K562 (cell line): ENCODE data around the gene ZNF865. TPM values are rescaled to one million over a fixed set of nuclear protein-coding genes. Genes with fewer than 3 reads are reported as not detected.
A peak's percentile ranks its signal among the peaks of the same experiment; 100 is the strongest.

Experiments used
- FOXJ3 ChIP-seq: sonication (generic); formaldehyde crosslinking; IDR thresholded peaks from 2 replicates; pipeline ENCODE4 v1.4.0; 2020; ENCODE audit warnings: mild to moderate bottlenecking, missing genetic modification reagents
- NELFE ChIP-seq: IDR thresholded peaks from 2 replicates; pipeline ENCODE4 v1.6.1; 2011; ENCODE audit warnings: mild to moderate bottlenecking; ENCODE audit not compliant: insufficient read depth, insufficient read length
- NFE2L1 ChIP-seq: fragments of 450-650 bp; IDR thresholded peaks from 2 replicates; pipeline ENCODE4 v1.6.1; 2016; ENCODE audit warnings: missing genetic modification characterization, low read depth, mild to moderate bottlenecking, missing compliant biosample characterization, moderate library complexity, borderline replicate concordance
- PHF8 ChIP-seq: fragments of 200-600 bp; sonication (generic); IDR thresholded peaks from 2 replicates; pipeline ENCODE4 v1.6.1; 2012; ENCODE audit warnings: mixed run types, mild to moderate bottlenecking, inconsistent platforms, low read length, moderate library complexity, borderline replicate concordance
- POLR2G ChIP-seq: fragments of 200-400 bp; formaldehyde crosslinking; IDR thresholded peaks from 2 replicates; pipeline ENCODE4 v1.6.1; 2017; ENCODE audit warnings: low read depth, mild to moderate bottlenecking, antibody characterized with exemption, low read length, moderate library complexity
- SOX6 ChIP-seq: fragments of 450-650 bp; IDR thresholded peaks from 2 replicates; pipeline ENCODE4 v1.6.1; 2014; ENCODE audit warnings: mild to moderate bottlenecking
- UBTF ChIP-seq, 2 experiments: IDR thresholded peaks; 2 replicates each; pipeline ENCODE4 v1.6.1; 2012; ENCODE audit warnings: improper control_type of control experiment in 2 of 2, low read depth in 2 of 2, low read length in 2 of 2, borderline replicate concordance in 1 of 2
- ZBTB11 ChIP-seq, 3 experiments: fragments of 200-800 bp in 1 of 3; fragments of 250-450 bp in 1 of 3; fragments of 450-650 bp in 1 of 3; sonication (Bioruptor Pico) in 1 of 3; sonication (Bioruptor generic) in 1 of 3; formaldehyde crosslinking in 1 of 3; IDR thresholded peaks; 2 replicates each; pipeline versions ENCODE4 v1.6.1 to v1.8.0; 2016 to 2022; ENCODE audit warnings: mild to moderate bottlenecking in 2 of 3, missing genetic modification characterization in 2 of 3, missing compliant biosample characterization in 1 of 3, moderate library complexity in 1 of 3
- ZBTB9 ChIP-seq: fragments of 450-650 bp; formaldehyde crosslinking; IDR thresholded peaks from 2 replicates; pipeline ENCODE4 v1.4.0; 2020; ENCODE audit warnings: mild to moderate bottlenecking, moderate library complexity
- ZNF143 ChIP-seq: sonication (generic); formaldehyde crosslinking; IDR thresholded peaks from 2 replicates; pipeline ENCODE4 v1.9.0; 2022; ENCODE audit warnings: mild to moderate bottlenecking, missing genetic modification reagents
- ZNF232 ChIP-seq: sonication (generic); formaldehyde crosslinking; IDR thresholded peaks from 2 replicates; pipeline ENCODE4 v1.8.0; 2022; ENCODE audit warnings: mild to moderate bottlenecking, missing genetic modification reagents
- ZNF239 ChIP-seq: fragments of 250-450 bp; sonication (Bioruptor Pico); IDR thresholded peaks from 2 replicates; pipeline ENCODE4 v1.4.0; 2020; ENCODE audit warnings: mild to moderate bottlenecking
- ZNF263 ChIP-seq: sonication (generic); formaldehyde crosslinking; IDR thresholded peaks from 2 replicates; pipeline ENCODE4 v1.8.0; 2022; ENCODE audit warnings: mild to moderate bottlenecking, missing genetic modification reagents, borderline replicate concordance
- ZNF639 ChIP-seq, 2 experiments: fragments of 200-800 bp in 1 of 2; sonication (Bioruptor generic) in 1 of 2; sonication (generic) in 1 of 2; formaldehyde crosslinking in 1 of 2; IDR thresholded peaks in 1 of 2; conservative IDR thresholded peaks in 1 of 2; 2 replicates each; pipeline versions ENCODE4 v1.5.0 to v1.6.1; 2016 to 2020; ENCODE audit warnings: missing compliant biosample characterization in 1 of 2, missing genetic modification characterization in 1 of 2, missing genetic modification reagents in 1 of 2
- ZNF740 ChIP-seq, 3 experiments: fragments of 200-800 bp in 1 of 3; sonication (Bioruptor generic) in 1 of 3; sonication (generic) in 1 of 3; formaldehyde crosslinking in 1 of 3; IDR thresholded peaks; 2 replicates each; pipeline versions ENCODE4 v1.6.1 to v1.8.0; 2016 to 2022; ENCODE audit warnings: mild to moderate bottlenecking in 2 of 3, missing compliant biosample characterization in 2 of 3, missing genetic modification characterization in 2 of 3, missing genetic modification reagents in 1 of 3
- polyA plus RNA-seq, 8 experiments: library from polyadenylated mRNA; depleted of rRNA in 4 of 8; stranded (reverse) in 5 of 8; unstranded in 3 of 8; fragments of >200 nt; fragmentation: Nextera tagmentation in 2 of 8; fragmentation: Illumina TruSeq in 1 of 8; extraction: Ambion mirVana in 2 of 8; extraction: Trizol in 1 of 8; gene quantifications; 2 replicates each; pipeline versions ENCODE4 v1.2.1 to v1.2.3, GENCODE V29; 2011 to 2014; ENCODE audit warnings: inconsistent platforms in 1 of 8, missing spikeins in 1 of 8
- total RNA-seq, 7 experiments: library from RNA; depleted of rRNA in 6 of 7; stranded (reverse); fragments of >200 nt in 6 of 7; fragmentation: Illumina TruSeq in 2 of 7; extraction: Trizol in 2 of 7; gene quantifications; 2 replicates each; pipeline versions ENCODE4 v1.2.1 to v1.2.3, GENCODE V29; 2011 to 2021; ENCODE audit warnings: low replicate concordance in 1 of 7

The ZNF865 gene
- total and polyA plus RNA-seq, 9 of the 15 experiments (the other 6 are each of a cell fraction or from before 2014, with no cell fraction given), result 0.40 to 18.8 (median 1.6) TPM; not detected in 2

- TF ChIP-seq ZBTB9, result no peak
- TF ChIP-seq ZNF232 (CRISPR knock-in tag), result no peak
- TF ChIP-seq ZNF639 (CRISPR knock-in tag; conservative IDR thresholded peaks at IDR 0.05 in 1 of 2, IDR thresholded peaks at IDR 0.05 in 1 of 2), result 0 out of 4 replicates have a peak, but pooled peaks of 1 of the 2 experiments have one; percentile 41
- no peak for TF ChIP-seq NFE2L1 (tag)
- TF ChIP-seq ZNF239, result no peak
- no peak for TF ChIP-seq SOX6
- peak; percentile 70; the same call in 1 of the 2 replicates for TF ChIP-seq PHF8
- no peak for TF ChIP-seq ZNF143 (CRISPR knock-in tag)
- peak; percentile 59; the same call in 1 of the 2 replicates for TF ChIP-seq ZNF263
- peak; percentile 93 to 100 (median 98) for TF ChIP-seq ZBTB11 (CRISPR knock-in tag; IDR thresholded peaks at IDR 0.05)
- TF ChIP-seq ZNF740 (CRISPR knock-in tag; IDR thresholded peaks at IDR 0.05), result peak; percentile 80
- peak in 1 of 2 experiments; percentile 64; a peak in 1 of 4 replicates for TF ChIP-seq ZNF740 (tag; IDR thresholded peaks at IDR 0.05)
- peak; percentile 66 for TF ChIP-seq POLR2G
- TF ChIP-seq UBTF (IDR thresholded peaks at IDR 0.05; ENCODE audit: borderline replicate concordance in 1 of 2, low read depth in 2 of 2, low read length in 2 of 2), result peak; percentile 96 to 99
- TF ChIP-seq NELFE, result no peak
- TF ChIP-seq FOXJ3 (CRISPR knock-in tag), result no peak
These were observed 24.8 kb upstream of the ZNF865 start, which contains the start of gene ZNF579 (continued) for GRCh38 chr19:55580628-55581144.
